K562 (cell line): ENCODE data around the gene TMEM217. TPM values are rescaled to one million over a fixed set of nuclear protein-coding genes. Genes with fewer than 3 reads are reported as not detected.

ENCODE experiments used
- CC2D1A ChIP-seq: fragments of 450-650 bp; IDR thresholded peaks from 2 replicates; pipeline ENCODE4 v1.6.1; 2017; ENCODE audit warnings: mild to moderate bottlenecking
- CEBPG ChIP-seq, 3 experiments: fragments of 200-800 bp in 1 of 3; sonication (Bioruptor generic) in 1 of 3; sonication (generic) in 1 of 3; formaldehyde crosslinking in 1 of 3; IDR thresholded peaks in 2 of 3; conservative IDR thresholded peaks in 1 of 3; 2 replicates each; pipeline versions ENCODE4 v1.6.1 to v1.8.0; 2016 to 2022; ENCODE audit warnings: missing compliant biosample characterization in 2 of 3, missing genetic modification characterization in 2 of 3, mild to moderate bottlenecking in 1 of 3, missing genetic modification reagents in 1 of 3
- ETV1 ChIP-seq: fragments of 450-650 bp; conservative IDR thresholded peaks from 2 replicates; pipeline ENCODE4 v1.6.1; 2016; ENCODE audit warnings: missing genetic modification characterization, control low read depth, low read depth, missing compliant biosample characterization
- HCFC1 ChIP-seq: IDR thresholded peaks from 2 replicates; pipeline ENCODE4 v1.6.1; 2012; ENCODE audit warnings: low read depth, low read length, improper control_type of control experiment
- LCOR ChIP-seq: sonication (generic); formaldehyde crosslinking; IDR thresholded peaks from 2 replicates; pipeline ENCODE4 v1.8.0; 2022; ENCODE audit warnings: mild to moderate bottlenecking, missing genetic modification reagents
- MCM7 ChIP-seq, 2 experiments: fragments of 450-650 bp; IDR thresholded peaks; 2 replicates each; pipeline ENCODE4 v1.6.1; 2016 to 2018
- NUFIP1 ChIP-seq: fragments of 450-650 bp; IDR thresholded peaks from 2 replicates; pipeline ENCODE4 v1.6.1; 2018; ENCODE audit not compliant: partially characterized antibody
- PHB2 ChIP-seq: fragments of 450-650 bp; IDR thresholded peaks from 2 replicates; pipeline ENCODE4 v1.6.1; 2017; ENCODE audit warnings: low read depth
- POLR2A ChIP-seq: fragments of 450-650 bp; conservative IDR thresholded peaks from 2 replicates; pipeline ENCODE4 v1.6.1; 2016
- POLR3G ChIP-seq: IDR thresholded peaks from 2 replicates; pipeline ENCODE4 v1.6.1; 2011; ENCODE audit not compliant: insufficient read length, insufficient replicate concordance; ENCODE audit errors: extremely low read depth
- TCF7 ChIP-seq: sonication (generic); IDR thresholded peaks from 2 replicates; pipeline ENCODE4 v1.6.1; 2016; ENCODE audit warnings: antibody characterized with exemption, borderline replicate concordance
- TEAD4 ChIP-seq, 2 experiments: sonication (generic) in 1 of 2; formaldehyde crosslinking in 1 of 2; IDR thresholded peaks; 2 replicates each; pipeline versions ENCODE4 v1.6.1 to v1.8.0; 2012 to 2022; ENCODE audit warnings: borderline replicate concordance in 1 of 2, inconsistent platforms in 1 of 2, low read length in 1 of 2, mild to moderate bottlenecking in 1 of 2, missing genetic modification reagents in 1 of 2
- ZBTB7A ChIP-seq: IDR thresholded peaks from 2 replicates; pipeline ENCODE4 v1.6.1; 2011; ENCODE audit warnings: low read depth, mild to moderate bottlenecking, low read length, moderate library complexity, borderline replicate concordance; ENCODE audit not compliant: control insufficient read depth
- ZNF3 ChIP-seq: fragments of 250-450 bp; sonication (Bioruptor Pico); IDR thresholded peaks from 2 replicates; pipeline ENCODE4 v1.5.0; 2021; ENCODE audit warnings: mild to moderate bottlenecking, moderate library complexity
- ZNF668 ChIP-seq: fragments of 250-450 bp; sonication (Bioruptor Pico); IDR thresholded peaks from 2 replicates; pipeline ENCODE4 v1.8.0; 2022; ENCODE audit warnings: mild to moderate bottlenecking, inconsistent platforms
- ZNF695 ChIP-seq: fragments of 450-650 bp; formaldehyde crosslinking; IDR thresholded peaks from 2 replicates; pipeline ENCODE4 v1.4.0; 2020; ENCODE audit warnings: mild to moderate bottlenecking, moderate library complexity
- polyA plus RNA-seq, 8 experiments: library from polyadenylated mRNA; depleted of rRNA in 4 of 8; stranded (reverse) in 5 of 8; unstranded in 3 of 8; fragments of >200 nt; fragmentation: Nextera tagmentation in 2 of 8; fragmentation: Illumina TruSeq in 1 of 8; extraction: Ambion mirVana in 2 of 8; extraction: Trizol in 1 of 8; gene quantifications; 2 replicates each; pipeline versions ENCODE4 v1.2.1 to v1.2.3, GENCODE V29; 2011 to 2014; ENCODE audit warnings: inconsistent platforms in 1 of 8, missing spikeins in 1 of 8
- total RNA-seq, 7 experiments: library from RNA; depleted of rRNA in 6 of 7; stranded (reverse); fragments of >200 nt in 6 of 7; fragmentation: Illumina TruSeq in 2 of 7; extraction: Trizol in 2 of 7; gene quantifications; 2 replicates each; pipeline versions ENCODE4 v1.2.1 to v1.2.3, GENCODE V29; 2011 to 2021; ENCODE audit warnings: low replicate concordance in 1 of 7
- TF ChIP-seq, protein P1 (sequence below): IDR thresholded peaks from 3 replicates; pipeline ENCODE4 v1.6.1; 2011; ENCODE audit warnings: borderline replicate concordance, mild to moderate bottlenecking, moderate library complexity; ENCODE audit not compliant: insufficient read length; ENCODE audit errors: extremely low read depth
- TF ChIP-seq, protein P2 (sequence below), 3 experiments: IDR thresholded peaks in 2 of 3; conservative IDR thresholded peaks in 1 of 3; 2 replicates each; pipeline ENCODE4 v1.5.1; 2011 to 2012; ENCODE audit warnings: low read length in 3 of 3, mild to moderate bottlenecking in 3 of 3, control low read depth in 2 of 3, improper control_type of control experiment in 1 of 3, inconsistent platforms in 1 of 3, low read depth in 1 of 3, mixed read lengths in 1 of 3, moderate library complexity in 1 of 3; ENCODE audit not compliant: insufficient read depth in 2 of 3
- TF ChIP-seq, protein P3 (sequence below): fragments of 450-650 bp; IDR thresholded peaks from 2 replicates; pipeline ENCODE4 v1.6.1; 2016; ENCODE audit warnings: missing biosample characterization, missing genetic modification characterization
- TF ChIP-seq, protein P4 (sequence below): fragments of 450-650 bp; IDR thresholded peaks from 2 replicates; pipeline ENCODE4 v1.6.1; 2017; ENCODE audit warnings: antibody characterized with exemption

TMEM217 gene
- total and polyA plus RNA-seq, 9 of the 15 experiments (the other 6 are each of a cell fraction or from before 2014, with no cell fraction given) = 1.3 to 8.0 (median 1.9) TPM

DNA sequence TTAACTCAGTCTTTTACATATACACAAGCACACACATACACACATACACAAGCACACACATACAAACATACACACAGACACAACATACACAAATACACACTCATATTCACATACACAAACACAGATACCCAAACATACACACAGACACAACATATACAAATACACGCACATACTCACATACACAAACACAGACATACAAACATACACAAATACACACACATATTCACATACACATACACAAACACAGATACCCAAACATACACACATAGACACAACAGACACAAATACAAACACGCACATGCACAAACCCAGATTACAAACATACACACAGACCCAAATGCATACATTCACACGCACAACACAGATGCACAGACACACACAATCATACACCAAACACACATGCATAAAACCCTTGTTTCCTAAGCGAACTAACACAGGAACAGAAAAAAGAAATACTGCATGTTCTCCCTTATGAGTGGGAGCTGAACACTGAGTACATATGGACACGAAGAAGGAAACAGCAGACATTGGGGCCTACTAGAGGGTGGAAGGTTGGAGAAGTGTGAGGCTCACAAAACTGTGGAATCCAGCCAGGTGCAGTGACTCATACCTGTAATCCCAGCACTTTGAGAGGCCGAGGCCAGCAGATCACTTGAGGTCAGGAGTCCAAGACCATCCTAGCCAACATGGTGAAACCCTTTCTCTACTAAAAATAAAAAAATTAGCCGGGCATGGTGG lies 53.8 kb downstream of the TMEM217 start (continued):
- TF ChIP-seq CEBPG (CRISPR knock-in tag; IDR thresholded peaks at IDR 0.05) (no peak), CEBPG (tag; conservative IDR thresholded peaks at IDR 0.05 in 1 of 2, IDR thresholded peaks at IDR 0.05 in 1 of 2) (no peak), MCM7 (IDR thresholded peaks at IDR 0.05) (peak in 1 of 2 experiments; percentile 95; a peak in 2 of 4 replicates), TEAD4 (IDR thresholded peaks at IDR 0.05; ENCODE audit: low read length) (no peak), TEAD4 (CRISPR knock-in tag; IDR thresholded peaks at IDR 0.05; ENCODE audit: borderline replicate concordance) (no peak), TCF7 (no peak), HCFC1 (no peak), ZNF3 (no peak), LCOR (CRISPR knock-in tag) (no peak), ZBTB7A (no peak), ZNF695 (CRISPR knock-in tag) (no peak), PHB2 (peak; percentile 81), CC2D1A (no peak; the same call in none of the 2 replicates), NUFIP1 (peak; percentile 34), POLR3G (no peak), ZNF668 (CRISPR knock-in tag) (peak; percentile 62; the same call in 1 of the 2 replicates), POLR2A (peak; percentile 41; the same call in 1 of the 2 replicates), ETV1 (no peak; the same call in 1 of the 2 replicates)
- TF ChIP-seq, protein P1, sequence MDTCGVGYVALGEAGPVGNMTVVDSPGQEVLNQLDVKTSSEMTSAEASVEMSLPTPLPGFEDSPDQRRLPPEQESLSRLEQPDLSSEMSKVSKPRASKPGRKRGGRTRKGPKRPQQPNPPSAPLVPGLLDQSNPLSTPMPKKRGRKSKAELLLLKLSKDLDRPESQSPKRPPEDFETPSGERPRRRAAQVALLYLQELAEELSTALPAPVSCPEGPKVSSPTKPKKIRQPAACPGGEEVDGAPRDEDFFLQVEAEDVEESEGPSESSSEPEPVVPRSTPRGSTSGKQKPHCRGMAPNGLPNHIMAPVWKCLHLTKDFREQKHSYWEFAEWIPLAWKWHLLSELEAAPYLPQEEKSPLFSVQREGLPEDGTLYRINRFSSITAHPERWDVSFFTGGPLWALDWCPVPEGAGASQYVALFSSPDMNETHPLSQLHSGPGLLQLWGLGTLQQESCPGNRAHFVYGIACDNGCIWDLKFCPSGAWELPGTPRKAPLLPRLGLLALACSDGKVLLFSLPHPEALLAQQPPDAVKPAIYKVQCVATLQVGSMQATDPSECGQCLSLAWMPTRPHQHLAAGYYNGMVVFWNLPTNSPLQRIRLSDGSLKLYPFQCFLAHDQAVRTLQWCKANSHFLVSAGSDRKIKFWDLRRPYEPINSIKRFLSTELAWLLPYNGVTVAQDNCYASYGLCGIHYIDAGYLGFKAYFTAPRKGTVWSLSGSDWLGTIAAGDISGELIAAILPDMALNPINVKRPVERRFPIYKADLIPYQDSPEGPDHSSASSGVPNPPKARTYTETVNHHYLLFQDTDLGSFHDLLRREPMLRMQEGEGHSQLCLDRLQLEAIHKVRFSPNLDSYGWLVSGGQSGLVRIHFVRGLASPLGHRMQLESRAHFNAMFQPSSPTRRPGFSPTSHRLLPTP = no peak
- TF ChIP-seq, protein P2, sequence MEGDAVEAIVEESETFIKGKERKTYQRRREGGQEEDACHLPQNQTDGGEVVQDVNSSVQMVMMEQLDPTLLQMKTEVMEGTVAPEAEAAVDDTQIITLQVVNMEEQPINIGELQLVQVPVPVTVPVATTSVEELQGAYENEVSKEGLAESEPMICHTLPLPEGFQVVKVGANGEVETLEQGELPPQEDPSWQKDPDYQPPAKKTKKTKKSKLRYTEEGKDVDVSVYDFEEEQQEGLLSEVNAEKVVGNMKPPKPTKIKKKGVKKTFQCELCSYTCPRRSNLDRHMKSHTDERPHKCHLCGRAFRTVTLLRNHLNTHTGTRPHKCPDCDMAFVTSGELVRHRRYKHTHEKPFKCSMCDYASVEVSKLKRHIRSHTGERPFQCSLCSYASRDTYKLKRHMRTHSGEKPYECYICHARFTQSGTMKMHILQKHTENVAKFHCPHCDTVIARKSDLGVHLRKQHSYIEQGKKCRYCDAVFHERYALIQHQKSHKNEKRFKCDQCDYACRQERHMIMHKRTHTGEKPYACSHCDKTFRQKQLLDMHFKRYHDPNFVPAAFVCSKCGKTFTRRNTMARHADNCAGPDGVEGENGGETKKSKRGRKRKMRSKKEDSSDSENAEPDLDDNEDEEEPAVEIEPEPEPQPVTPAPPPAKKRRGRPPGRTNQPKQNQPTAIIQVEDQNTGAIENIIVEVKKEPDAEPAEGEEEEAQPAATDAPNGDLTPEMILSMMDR (IDR thresholded peaks at IDR 0.05 in 2 of 3, conservative IDR thresholded peaks at IDR 0.05 in 1 of 3; ENCODE audit: insufficient read depth in 2 of 3, low read depth in 1 of 3, low read length in 3 of 3) = peak in 1 of 3 experiments; percentile 3; a peak in 1 of 6 replicates
- TF ChIP-seq, protein P3, sequence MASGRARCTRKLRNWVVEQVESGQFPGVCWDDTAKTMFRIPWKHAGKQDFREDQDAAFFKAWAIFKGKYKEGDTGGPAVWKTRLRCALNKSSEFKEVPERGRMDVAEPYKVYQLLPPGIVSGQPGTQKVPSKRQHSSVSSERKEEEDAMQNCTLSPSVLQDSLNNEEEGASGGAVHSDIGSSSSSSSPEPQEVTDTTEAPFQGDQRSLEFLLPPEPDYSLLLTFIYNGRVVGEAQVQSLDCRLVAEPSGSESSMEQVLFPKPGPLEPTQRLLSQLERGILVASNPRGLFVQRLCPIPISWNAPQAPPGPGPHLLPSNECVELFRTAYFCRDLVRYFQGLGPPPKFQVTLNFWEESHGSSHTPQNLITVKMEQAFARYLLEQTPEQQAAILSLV (tag) = peak; percentile 79
- TF ChIP-seq, protein P4, sequence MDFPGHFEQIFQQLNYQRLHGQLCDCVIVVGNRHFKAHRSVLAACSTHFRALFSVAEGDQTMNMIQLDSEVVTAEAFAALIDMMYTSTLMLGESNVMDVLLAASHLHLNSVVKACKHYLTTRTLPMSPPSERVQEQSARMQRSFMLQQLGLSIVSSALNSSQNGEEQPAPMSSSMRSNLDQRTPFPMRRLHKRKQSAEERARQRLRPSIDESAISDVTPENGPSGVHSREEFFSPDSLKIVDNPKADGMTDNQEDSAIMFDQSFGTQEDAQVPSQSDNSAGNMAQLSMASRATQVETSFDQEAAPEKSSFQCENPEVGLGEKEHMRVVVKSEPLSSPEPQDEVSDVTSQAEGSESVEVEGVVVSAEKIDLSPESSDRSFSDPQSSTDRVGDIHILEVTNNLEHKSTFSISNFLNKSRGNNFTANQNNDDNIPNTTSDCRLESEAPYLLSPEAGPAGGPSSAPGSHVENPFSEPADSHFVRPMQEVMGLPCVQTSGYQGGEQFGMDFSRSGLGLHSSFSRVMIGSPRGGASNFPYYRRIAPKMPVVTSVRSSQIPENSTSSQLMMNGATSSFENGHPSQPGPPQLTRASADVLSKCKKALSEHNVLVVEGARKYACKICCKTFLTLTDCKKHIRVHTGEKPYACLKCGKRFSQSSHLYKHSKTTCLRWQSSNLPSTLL = peak; percentile 83; the same call in 1 of the 2 replicates
